Activated CD4-positive, alpha-beta memory T cell treated with anti-CD3 and anti-CD28 coated beads for 36 hours (primary cell): Measurements from ENCODE around the gene IL5RA. TPM values are rescaled to one million over a fixed set of nuclear protein-coding genes. Genes with fewer than 3 reads are reported as not detected.

Experiments used
- CTCF ChIA-PET: fragments of 350-600 bp; sonication (Branson Sonifier 250); formaldehyde crosslinking; loops from one replicate; lab custom pipeline; 2021; ENCODE audit warnings: antibody characterized with exemption, inconsistent platforms; lab: Charles Lee
- POLR2A ChIA-PET: fragments of 350-600 bp; sonication (Branson Sonifier 250); formaldehyde crosslinking; loops from one replicate; lab custom pipeline; 2021; ENCODE audit warnings: antibody characterized with exemption; lab: Charles Lee
- DNase-seq: peaks from one replicate; pipeline ENCODE4 v3.0.0-alpha.2; 2020
- H3K27ac Mint-ChIP-seq: one replicate; pipeline ENCODE4 v1.8.0; 2021; ENCODE audit warnings: mixed read lengths
- H3K27me3 Mint-ChIP-seq: one replicate; pipeline ENCODE4 v1.8.0; 2021; ENCODE audit warnings: mixed read lengths
- H3K36me3 Mint-ChIP-seq: one replicate; pipeline ENCODE4 v1.8.0; 2021; ENCODE audit warnings: mixed read lengths
- H3K4me1 Mint-ChIP-seq: one replicate; pipeline ENCODE4 v1.8.0; 2021; ENCODE audit warnings: low read depth, mixed read lengths
- H3K4me3 Mint-ChIP-seq: one replicate; pipeline ENCODE4 v1.8.0; 2021; ENCODE audit warnings: mild to moderate bottlenecking, mixed read lengths
- H3K9me3 Mint-ChIP-seq: one replicate; pipeline ENCODE4 v1.8.0; 2021; ENCODE audit warnings: mixed read lengths
- intact Hi-C: fragments of 100-400 bp; cut with micrococcal nuclease; formaldehyde crosslinking; loops from one replicate; pipeline ENCODE4 v1.15.1; 2023
- total RNA-seq, 2 experiments: library from RNA; stranded (reverse); gene quantifications; one replicate each; pipeline ENCODE4 v1.2.3, GENCODE V29; 2021

The IL5RA gene
- total RNA-seq, 2 experiments from 2014 or later: 0.15 to 0.74 TPM

DNA sequence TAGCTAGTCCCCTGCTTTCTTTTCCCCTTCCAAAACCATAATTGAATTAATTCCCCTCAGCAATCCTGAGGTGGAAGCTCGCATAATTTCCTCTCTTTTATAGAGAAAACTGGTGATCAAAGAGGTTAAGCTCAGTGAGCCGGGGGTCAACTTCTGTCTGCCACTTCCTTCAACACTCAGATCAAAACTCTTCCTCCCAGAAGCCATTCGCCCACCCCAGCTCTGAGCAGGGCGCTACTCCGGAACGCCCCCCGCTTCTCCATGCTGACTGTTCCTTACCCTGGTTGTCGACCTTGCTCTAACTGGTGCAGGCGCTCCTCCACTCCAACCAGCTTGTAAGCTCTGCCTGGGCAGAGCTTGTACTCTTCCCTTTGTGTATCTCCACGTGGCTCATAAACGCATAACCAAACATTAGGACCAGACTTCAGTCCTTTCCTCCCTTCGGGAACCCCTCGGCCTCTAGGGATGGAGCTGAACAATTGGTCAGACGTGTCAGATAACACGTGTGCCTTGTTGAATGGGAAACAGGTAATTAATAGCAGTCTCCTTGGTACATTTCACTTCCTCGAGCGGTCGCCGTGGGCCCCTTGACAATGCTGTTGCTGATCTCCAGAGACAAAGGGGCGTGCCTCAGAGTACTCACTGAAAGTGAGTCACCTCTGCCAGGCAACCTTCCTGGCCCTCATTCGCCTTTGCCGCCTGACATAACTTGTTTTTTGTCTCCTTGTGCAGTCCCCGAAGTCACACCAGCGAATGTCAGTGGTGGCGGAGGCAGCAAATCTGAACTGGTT lies 71.8 kb downstream of the IL5RA start:
- Mint-ChIP-seq H3K9me3 (no peaks in the 10 kb centered on the region), H3K4me3 (no peak overlapping the region), H3K4me1 (no peaks in the 10 kb centered on the region), H3K27ac (no peak overlapping the region), H3K36me3 (no peaks in the 10 kb centered on the region), H3K27me3 (peaks cover 2% of the 10 kb centered on the region)
- intact Hi-C loops: no loop called here
- DNase-seq: no peak
- ChIA-PET CTCF (no interaction called here), POLR2A (interaction anchor here (0.6 kb wide), 1 partner anchor 19 kb away, joined by 3 read pairs; no protein-coding TSS in a partner anchor)

DNA sequence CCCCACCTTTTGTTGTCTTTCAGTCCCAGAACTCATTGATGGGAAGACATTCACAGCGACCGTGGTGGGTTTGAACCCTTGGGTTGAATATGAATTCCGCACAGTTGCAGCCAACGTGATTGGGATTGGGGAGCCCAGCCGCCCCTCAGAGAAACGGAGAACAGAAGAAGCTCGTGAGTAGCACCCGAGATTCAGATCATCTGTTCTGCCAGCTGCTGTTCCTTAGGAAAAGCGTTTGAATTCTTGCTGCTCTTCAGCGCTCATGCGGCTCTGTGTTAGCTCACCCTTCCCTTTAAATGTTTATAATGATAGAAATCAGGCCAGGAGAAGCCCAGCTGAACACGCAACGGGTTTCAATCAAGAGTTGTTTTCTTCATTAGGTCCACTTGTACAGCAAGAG lies 73.0 kb downstream of the IL5RA start:
- Mint-ChIP-seq H3K4me1 (no peaks in the 10 kb centered on the region), H3K36me3 (no peaks in the 10 kb centered on the region), H3K4me3 (no peak overlapping the region), H3K9me3 (no peaks in the 10 kb centered on the region), H3K27ac (no peak overlapping the region), H3K27me3 (peaks cover 2% of the 10 kb centered on the region)
- no peak for DNase-seq
- intact Hi-C loops: no loop called here
- ChIA-PET CTCF (no interaction called here), POLR2A (no interaction called here)

DNA sequence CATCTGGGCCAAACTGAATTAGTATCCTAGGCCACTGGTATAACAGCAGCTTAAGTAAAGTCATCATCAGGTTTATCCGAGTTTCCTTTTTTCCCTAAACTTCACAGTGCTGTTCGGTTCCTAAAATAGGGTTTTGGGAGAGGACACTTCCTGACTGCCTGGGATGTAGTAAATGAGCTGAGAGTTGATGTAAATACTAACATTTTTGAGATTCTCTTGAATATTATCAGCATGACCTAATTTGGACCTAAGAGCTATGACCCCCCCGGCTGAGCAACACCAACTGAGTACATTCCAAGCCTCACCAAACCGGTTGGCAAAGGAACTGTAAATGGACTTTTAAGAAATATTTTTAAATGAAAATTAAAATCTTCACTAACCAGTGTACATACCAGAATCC lies 78.8 kb downstream of the IL5RA start:
- no peak overlapping the region for H3K4me3 Mint-ChIP-seq

DNA sequence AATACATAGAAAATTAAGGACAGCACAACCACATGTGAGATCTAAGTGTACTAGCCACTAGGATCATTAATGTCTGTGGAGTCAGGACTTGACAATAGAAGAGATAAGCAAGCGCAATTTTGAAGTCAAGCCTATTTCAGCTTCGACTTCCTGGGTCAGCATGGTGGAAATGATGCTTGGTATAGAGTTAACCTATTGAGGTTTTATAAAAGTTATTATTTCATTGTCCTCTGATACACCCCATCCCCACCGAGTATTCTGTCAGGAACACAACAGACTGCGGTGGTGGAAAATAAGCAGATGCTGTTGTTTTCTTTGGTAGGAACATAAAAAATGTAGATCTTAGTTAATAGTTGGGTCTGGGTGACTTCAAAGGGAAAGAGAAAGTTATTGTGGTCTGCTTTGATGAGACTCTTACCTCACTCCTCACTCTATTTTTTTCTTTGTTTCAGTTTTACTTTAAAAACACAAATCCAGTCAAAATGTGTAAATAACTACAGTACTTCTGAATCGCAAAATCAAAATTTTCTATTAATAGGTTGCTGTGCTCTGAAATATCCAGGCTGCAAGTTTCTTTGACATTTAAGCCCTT lies 82.1 kb downstream of the IL5RA start:
- Mint-ChIP-seq H3K36me3 (no peaks in the 10 kb centered on the region), H3K27ac (no peak overlapping the region), H3K4me1 (peaks cover 12% of the 10 kb centered on the region), H3K27me3 (no peaks in the 10 kb centered on the region), H3K4me3 (no peak overlapping the region), H3K9me3 (no peaks in the 10 kb centered on the region)
- CTCF ChIA-PET: no interaction called here
- POLR2A ChIA-PET: no interaction called here
- no peak for DNase-seq
- intact Hi-C loops: loop anchor here (5.0 to 10.0 kb wide), 2 partner anchors 149 to 263 kb away; partner anchors contain the start of gene CRBN

More for the DNA sequence above, 78.8 kb downstream of the IL5RA start:
- H3K9me3 Mint-ChIP-seq: no peaks in the 10 kb centered on the region
- CTCF ChIA-PET: no interaction called here
- DNase-seq: no peak
- H3K27me3 Mint-ChIP-seq: no peaks in the 10 kb centered on the region
- POLR2A ChIA-PET: no interaction called here
- intact Hi-C loops: no loop called here
- peaks cover 12% of the 10 kb centered on the region for H3K4me1 Mint-ChIP-seq
- no peaks in the 10 kb centered on the region for H3K36me3 Mint-ChIP-seq
- no peak overlapping the region for H3K27ac Mint-ChIP-seq

DNA sequence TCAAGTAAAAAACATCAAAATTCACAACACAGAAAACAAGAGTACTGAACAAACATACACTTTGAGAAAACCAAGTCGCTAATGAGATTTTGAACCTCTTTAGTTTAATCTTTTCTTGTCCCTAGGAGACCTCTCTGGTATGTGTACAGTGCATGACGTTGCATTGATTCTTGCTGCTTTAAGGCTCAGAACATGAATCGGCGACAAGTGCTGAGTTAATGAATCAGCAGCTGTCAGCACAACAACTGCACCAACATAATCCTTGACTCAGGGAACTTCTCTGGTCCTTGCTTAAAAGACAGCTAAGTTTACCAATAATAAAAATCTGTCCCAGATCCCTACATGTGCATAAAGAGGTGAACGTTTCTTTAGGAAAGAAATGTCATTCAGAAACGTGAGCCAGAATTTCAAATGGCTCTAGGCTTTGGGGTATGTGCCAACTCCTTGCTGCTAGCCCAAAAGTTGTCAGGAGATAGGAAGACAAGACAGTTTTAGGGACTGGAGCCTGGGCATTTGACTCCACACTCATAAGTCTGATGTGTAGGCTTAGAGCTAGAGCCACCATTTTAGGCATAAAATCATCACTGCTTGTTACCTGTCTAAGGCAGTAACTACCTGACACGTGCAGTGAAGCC lies 86.9 kb downstream of the IL5RA start:
- H3K9me3 Mint-ChIP-seq: no peaks in the 10 kb centered on the region
- no peaks in the 10 kb centered on the region for H3K36me3 Mint-ChIP-seq
- H3K27me3 Mint-ChIP-seq: no peaks in the 10 kb centered on the region
- intact Hi-C loops: loop anchor here (10.0 kb wide), 1 partner anchor 258 kb away; no protein-coding TSS in a partner anchor
- ChIA-PET CTCF (no interaction called here), POLR2A (no interaction called here)
- H3K4me1 Mint-ChIP-seq: peaks cover 8% of the 10 kb centered on the region
- no peak overlapping the region for H3K4me3 Mint-ChIP-seq
- DNase-seq: no peak
- no peak overlapping the region for H3K27ac Mint-ChIP-seq

DNA sequence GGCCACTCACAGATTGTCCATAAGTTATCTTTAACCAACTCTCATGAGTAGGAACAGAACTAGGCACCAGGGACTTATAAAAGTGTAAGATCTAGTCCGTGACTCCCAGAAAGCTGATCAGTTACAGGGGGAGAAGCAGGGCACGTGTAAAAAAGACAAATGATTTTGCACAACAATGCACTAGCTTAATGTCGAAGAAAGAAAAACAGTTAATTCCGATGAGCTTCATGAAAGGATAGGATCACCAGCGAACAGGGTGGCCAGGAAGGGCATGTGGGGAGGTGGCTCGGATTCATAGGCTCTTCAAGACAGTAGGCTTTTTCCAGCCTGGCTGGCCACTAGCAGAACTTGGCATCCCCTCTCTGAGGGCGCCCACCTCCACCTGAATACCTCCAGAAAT lies 90.0 kb downstream of the IL5RA start:
- Mint-ChIP-seq H3K27me3 (peaks cover 3% of the 10 kb centered on the region), H3K36me3 (no peaks in the 10 kb centered on the region), H3K27ac (no peak overlapping the region), H3K4me3 (no peak overlapping the region), H3K9me3 (no peaks in the 10 kb centered on the region), H3K4me1 (no peaks in the 10 kb centered on the region)
- CTCF ChIA-PET: no interaction called here
- POLR2A ChIA-PET: no interaction called here
- intact Hi-C loops: loop anchor here (10.0 kb wide), 1 partner anchor 255 kb away; no protein-coding TSS in a partner anchor
- no peak for DNase-seq

Other genes with a start within 250 kb of the IL5RA start
- 10 to 100 TPM; 51.5 to 53.6 TPM for gene TRNT1, start 16.6 kb upstream of the IL5RA start, total RNA-seq
- gene CRBN, start 69.3 kb upstream of the IL5RA start, total RNA-seq: 10 to 100 TPM; 40.4 to 45.4 TPM